RWPE1 (cell line): ENCODE measurements around the gene RIIAD1.
"Not testable (repeated sequence)": the region's sequence is repeated elsewhere in the genome, so short reads cannot be mapped to it uniquely, and the experiment has no call there.

Experiments used
- CTCF ChIA-PET: fragments of 350-600 bp; sonication (Branson Sonifier 250); formaldehyde crosslinking; extraction: SDS; loops from one replicate; lab custom pipeline; 2021; lab: Yijun Ruan, JAX
- POLR2A ChIA-PET: fragments of 400-600 bp; formaldehyde crosslinking; extraction: SDS; loops from one replicate; lab custom pipeline; 2020; ENCODE audit warnings: antibody characterized with exemption; ENCODE audit not compliant: low non-redundant PET; lab: Yijun Ruan, JAX
- DNase-seq: peaks from one replicate; pipeline ENCODE4 v3.0.0; 2012; ENCODE audit warnings: low spot score
- H3K27ac ChIP-seq: fragments of 450-650 bp; 2 replicates; pipeline ENCODE4 v1.5.1; 2017
- CTCF ChIP-seq: fragments of 450-650 bp; conservative IDR thresholded peaks from 2 replicates; pipeline ENCODE4 v1.5.1; 2017; ENCODE audit warnings: low read depth, mild to moderate bottlenecking

Gene RIIAD1

GRCh38 chr1:151762941-151763921 is 41.9 kb downstream of the RIIAD1 start, which contains the start of gene MRPL9:
Gene MRPL9 (minus strand): TSS chr1:151763496. CDS start chr1:151763479, 17 bp downstream.
- H3K27ac ChIP-seq, result peak within 1 kb of the TSS; percentile 90
- CTCF ChIA-PET, result interaction anchor here (0.5 to 1.2 kb wide), 4 partner anchors 23 to 229 kb away, joined by 3 to 4 read pairs (median 3); no protein-coding TSS in a partner anchor
- POLR2A ChIA-PET, result no interaction called here

DNA sequence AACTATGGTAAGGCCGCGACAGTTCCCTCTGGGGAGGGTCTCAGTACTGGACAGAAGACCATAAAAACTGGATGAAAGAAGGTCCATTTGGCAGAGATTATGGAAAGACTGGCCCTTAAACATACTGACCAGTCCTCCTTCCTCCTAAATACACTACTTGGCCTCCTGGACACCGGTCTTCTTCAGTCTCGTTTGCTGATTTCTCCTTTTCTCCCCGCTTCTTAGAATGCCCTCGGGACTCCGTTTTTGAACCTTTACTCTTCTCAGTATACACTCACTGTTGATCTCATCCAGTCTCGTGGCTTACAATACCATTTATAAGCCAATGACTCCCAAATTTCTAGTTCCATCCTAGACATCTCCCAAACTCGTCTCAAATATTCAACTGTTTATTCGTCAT is 42.7 kb downstream of the RIIAD1 start:
- DNase-seq, result no peak
- CTCF ChIA-PET, result interaction anchor here (1.2 kb wide), 1 partner anchor 22 kb away, joined by 4 read pairs; no protein-coding TSS in a partner anchor
- TF ChIP-seq CTCF, result no peak
- POLR2A ChIA-PET, result no interaction called here
- no peak overlapping the region for H3K27ac ChIP-seq

More at GRCh38 chr1:151762941-151763921, 41.9 kb downstream of the RIIAD1 start, which contains the start of gene MRPL9:
- TF ChIP-seq CTCF, result no peak
- peak; percentile 90 for DNase-seq

- peak; percentile 69 for DNase-seq
- H3K27ac ChIP-seq, POLR2A ChIA-PET, CTCF ChIA-PET: not testable (repeated sequence)
Observed at GRCh38 chr1:151768351-151769066, 47.2 kb downstream of the RIIAD1 start.

DNA sequence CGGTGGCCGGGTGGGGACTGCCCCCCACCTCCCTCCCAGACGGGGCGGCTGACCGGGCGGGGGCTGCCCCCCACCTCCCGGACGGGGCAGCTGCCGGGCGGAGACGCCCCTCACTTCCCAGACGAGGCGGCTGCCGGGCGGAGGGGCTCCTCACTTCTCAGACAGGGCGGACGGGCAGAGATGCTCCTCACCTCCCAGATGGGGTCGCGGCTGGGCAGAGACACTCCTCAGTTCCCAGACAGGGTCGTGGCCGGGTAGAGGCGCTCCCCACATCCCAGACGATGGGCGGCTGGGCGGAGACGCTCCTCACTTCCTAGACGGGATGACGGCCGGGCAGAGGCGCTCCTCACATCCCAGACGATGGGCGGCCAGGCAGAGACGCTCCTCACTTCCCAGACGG is 47.9 kb downstream of the RIIAD1 start:
- CTCF ChIA-PET, DNase-seq, H3K27ac ChIP-seq, POLR2A ChIA-PET: not testable (repeated sequence)

DNA sequence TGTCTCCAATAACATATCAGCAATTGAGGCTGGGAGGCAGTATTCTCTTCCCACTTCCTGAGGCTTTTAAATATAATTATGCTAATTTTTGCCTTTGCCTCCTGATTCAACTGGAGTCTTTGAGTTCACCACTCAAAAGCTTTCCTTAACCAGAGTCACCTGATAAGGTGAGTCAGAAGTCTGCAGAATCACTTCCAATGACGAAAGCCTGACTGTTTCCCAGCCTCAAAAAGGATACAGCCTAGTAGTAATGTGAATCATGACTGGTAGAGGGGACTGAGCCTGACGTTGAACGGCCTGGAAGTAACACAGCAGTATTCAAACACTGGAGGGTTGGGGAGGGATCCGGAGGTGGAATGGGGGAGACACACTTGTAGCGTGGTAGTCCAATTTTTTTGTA is 52.4 kb downstream of the RIIAD1 start:
- POLR2A ChIA-PET, result no interaction called here
- no peak overlapping the region for H3K27ac ChIP-seq

DNA sequence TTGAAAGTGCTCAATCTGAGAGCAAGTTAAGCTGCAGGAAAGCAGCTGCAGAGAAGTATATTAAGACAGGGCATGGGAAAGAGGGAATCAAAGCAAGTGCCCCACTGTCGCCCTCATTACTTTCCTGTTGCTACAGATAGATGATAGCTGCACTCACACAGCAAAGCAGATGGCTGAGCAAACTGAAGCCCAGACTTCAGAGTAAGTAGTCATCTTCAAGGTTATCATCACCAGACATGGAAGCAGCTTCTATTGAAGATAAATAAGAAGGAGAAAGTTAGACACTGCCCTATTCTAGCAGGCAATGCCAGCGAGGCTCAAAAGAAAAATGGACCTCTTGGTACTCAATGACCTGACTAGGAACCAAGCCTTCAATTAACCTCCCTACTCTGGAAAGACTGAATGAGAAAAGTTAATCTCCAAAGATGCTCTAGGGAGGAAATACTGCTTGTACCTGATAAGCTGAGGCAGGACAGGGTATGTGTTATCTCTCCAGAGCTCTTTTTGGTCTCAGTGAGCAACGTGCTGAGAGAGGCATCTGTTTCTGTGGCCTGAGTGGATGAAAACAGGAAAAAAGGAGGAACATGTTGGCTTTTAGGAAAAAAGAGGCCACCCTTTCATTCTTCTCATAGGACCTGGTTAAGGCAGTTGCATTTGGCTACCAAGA is 53.1 kb downstream of the RIIAD1 start:
- H3K27ac ChIP-seq, result no peak overlapping the region
- DNase-seq, result no peak
- ChIA-PET CTCF (interaction anchor here (0.6 kb wide), 2 partner anchors 311 to 434 kb away, joined by 3 to 4 read pairs; no protein-coding TSS in a partner anchor), POLR2A (no interaction called here)
- no peak for TF ChIP-seq CTCF

More for the DNA sequence above, 52.4 kb downstream of the RIIAD1 start:
- TF ChIP-seq CTCF, result no peak
- DNase-seq, result peak; percentile 87
- CTCF ChIA-PET, result interaction anchor here (0.6 to 0.7 kb wide), 3 partner anchors 33 to 544 kb away, joined by 3 to 4 read pairs (median 3); no protein-coding TSS in a partner anchor
